HG02973 (cell line): ENCODE measurements around the gene KRT38.
"Not testable (repeated sequence)": the region's sequence is repeated elsewhere in the genome, so short reads cannot be mapped to it uniquely, and the experiment has no call there.

ENCODE experiments used
- ATAC-seq: cut with Tn5 transposase; IDR thresholded peaks from one replicate; pipeline ENCODE4 v1.9.1; 2021; ENCODE audit warnings: moderate library complexity; ENCODE audit not compliant: unreplicated experiment

KRT38 gene

DNA sequence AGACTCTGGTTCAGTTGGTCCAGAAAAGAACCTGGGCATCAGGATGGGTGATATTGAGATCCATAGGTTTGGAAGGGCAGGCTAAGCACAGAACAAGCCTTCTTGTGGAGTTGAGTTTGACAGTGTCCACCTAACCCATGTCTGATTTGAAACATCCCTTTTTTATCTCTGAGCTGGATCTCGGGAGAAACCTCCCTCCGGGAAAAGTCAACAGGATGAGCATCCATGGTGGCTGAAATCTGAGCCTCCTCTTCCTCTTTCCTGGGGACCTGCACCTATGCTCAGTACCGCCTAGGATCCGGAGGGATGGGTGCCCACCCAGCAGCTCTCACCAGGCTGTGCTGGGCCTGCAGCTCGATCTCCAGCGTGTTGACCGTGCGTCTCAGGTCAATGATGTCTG, 23.0 kb upstream of the KRT38 start:
- ATAC-seq: no peak

DNA sequence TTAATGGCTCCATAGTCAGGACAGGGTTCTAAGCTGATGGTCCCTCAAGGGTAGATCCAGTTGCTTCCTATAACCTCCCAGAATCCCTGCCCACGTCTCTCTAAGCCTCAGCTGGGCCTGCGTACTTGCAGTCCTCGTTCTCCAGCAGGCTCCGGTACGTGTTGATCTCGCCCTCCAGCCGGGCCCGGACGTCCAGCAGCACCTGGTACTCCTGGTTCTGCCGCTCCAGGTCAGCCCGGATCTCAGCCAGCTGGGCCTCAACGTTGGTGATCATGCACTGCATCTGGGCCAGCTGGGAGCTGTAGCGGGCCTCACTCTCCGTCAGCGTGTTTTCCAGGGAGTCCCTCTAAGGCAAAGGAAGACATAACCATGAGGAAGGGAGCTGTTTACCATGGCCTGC, 21.9 kb upstream of the KRT38 start:
- ATAC-seq: no peak

- no peak for ATAC-seq
These were observed 16.9 kb upstream of the KRT38 start for GRCh38 chr17:41457676-41458075.

GRCh38 chr17:41456204-41456603, 15.4 kb upstream of the KRT38 start:
- no peak for ATAC-seq

DNA sequence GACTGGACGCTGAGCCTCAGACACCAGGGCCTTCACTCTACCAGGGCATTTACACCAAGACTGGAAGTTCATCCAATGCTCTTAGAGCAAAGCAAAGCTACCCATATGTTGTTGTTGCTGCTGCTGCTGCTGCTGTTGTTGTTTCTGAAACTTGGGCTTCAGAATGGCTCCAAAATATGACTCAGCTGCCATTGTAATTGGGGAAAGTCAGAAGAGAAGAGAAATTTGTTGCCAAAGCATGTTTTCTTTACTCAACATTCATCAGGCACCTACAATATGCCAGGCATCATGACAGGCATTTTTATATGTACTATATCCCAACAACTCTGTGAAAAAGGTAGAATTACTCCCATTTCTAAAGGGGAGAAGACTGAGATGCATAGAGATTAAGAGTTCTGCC, 14.5 kb upstream of the KRT38 start:
- no peak for ATAC-seq

DNA sequence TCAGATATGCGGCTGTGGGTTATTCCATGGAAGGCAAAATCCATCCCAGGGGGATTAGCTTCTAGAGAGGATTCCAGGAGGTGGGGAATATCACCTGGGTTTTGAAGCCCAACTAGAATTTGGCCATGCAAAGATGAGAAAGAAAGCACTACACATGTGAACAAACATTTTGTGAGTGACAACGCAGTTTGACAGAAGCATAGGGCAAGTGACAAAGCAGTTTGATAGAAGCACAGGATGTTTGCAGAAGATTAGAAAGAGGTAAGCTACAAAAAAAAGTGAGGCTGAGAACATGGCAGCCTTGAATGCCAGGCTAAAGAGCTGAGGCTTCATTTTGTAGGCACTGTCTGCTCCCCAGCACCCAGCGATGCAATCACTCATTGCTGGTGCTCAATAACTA, 12.3 kb upstream of the KRT38 start:
- no peak for ATAC-seq

DNA sequence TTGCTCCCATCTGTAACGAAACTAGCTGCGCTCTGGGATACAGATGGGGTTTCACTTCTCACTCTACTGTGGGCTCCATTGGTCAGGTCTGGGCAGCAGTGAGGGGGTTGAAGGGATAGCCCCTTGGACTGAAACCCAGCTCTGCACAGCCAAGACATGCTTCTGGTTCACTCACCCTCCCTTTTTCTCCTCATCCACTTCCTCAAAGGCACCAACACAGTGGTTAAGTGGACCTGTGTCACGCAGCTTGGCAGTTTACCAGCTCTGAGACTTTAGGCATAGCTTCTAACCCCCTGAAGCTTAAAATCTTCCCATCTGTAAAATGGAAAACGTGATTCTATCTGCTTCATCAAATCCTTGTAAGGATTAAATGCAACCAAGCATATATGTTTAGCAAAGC, 11.5 kb upstream of the KRT38 start:
- no peak for ATAC-seq

GRCh38 chr17:41451154-41451728, 10.5 kb upstream of the KRT38 start:
- ATAC-seq: no peak

DNA sequence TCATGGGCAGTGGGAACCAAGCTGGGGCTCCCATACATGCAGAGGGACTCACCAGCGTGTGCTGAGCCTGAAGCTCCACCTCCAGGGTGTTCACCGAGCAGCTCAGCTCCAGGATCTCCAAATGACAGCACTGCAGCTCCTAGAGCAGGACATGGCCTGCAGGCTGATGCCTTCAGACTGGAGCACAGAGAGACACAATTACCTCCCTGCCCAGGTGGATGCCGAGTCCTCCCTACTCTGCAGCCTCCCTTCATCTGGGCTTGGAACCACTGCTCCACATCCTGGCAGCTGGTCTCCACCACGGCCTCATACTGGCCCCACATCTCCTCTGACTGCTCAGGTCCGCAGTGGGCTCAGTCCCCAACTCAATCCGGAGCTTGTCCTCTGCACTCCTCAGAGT, 8.2 kb upstream of the KRT38 start:
- no peak for ATAC-seq

- no peak for ATAC-seq
These were observed 7.7 kb upstream of the KRT38 start for GRCh38 chr17:41448506-41448905.

DNA sequence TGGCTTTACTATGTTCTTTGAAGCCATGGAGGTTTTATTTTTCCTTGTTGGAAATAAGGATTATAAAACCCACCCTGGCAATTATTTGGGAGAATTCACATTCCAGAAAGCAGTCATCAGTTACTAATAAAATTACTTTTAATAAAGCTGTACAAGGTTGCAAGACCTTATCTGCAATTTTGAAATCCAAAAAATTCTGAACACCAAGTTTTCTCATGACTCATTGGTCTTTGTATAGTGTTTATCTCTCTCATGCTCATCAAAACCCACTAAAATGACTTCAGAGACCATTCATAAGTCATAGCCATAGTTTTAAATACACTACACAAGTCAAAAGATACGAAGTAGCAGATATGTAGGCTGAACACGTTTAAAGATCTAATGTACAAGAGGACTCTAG, 6.0 kb upstream of the KRT38 start:
- ATAC-seq: no peak

- ATAC-seq: no peak
These were observed 3.9 kb upstream of the KRT38 start for GRCh38 chr17:41444640-41445039.

- no peak for ATAC-seq
These were observed 3.4 kb upstream of the KRT38 start for GRCh38 chr17:41444186-41444585.

- no peak for ATAC-seq
These were observed 2.0 kb upstream of the KRT38 start for GRCh38 chr17:41442739-41443138.

DNA sequence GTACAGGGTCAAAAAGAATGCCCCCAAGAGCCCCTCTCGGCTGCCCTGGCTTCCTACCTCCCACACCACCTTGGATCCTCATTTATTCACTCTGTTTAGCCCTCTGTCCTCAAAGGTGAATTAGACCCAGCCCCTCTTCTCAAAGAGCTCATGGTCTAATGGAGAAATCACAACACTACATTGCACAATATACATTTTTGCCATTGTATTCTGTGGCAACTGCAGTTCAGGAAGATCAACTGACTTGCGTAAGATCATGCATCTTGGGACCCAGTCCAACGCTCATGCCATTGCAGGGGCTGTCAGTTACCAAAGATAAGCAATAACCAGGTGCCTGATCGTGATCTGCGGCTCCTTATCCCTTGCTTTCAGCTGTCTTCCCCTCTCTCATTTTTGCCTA, 1.4 kb downstream of the KRT38 start:
- ATAC-seq: no peak

DNA sequence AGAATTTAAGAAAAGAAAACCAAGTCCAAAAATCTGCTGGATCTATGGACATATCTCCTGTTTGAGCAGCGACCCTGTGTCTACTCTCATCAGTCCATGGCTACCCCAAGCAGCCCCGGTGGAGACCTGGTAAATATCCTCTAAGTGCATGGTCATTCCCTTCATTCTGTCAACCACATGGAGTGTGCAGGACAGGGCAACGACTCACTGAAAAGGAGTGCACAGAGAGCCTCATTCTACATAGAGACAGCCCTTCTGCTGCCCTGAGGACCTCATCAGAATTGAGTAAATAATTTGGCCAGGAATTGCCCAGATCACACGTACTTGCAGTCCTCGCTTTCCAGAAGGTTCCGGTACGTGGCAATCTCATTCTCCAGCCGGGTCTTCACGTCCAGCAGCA, 3.0 kb downstream of the KRT38 start:
- no peak for ATAC-seq

- ATAC-seq: no peak
These were observed 3.5 kb downstream of the KRT38 start for GRCh38 chr17:41437254-41437653.

GRCh38 chr17:41434415-41434814, 6.4 kb downstream of the KRT38 start:
- no peak for ATAC-seq

DNA sequence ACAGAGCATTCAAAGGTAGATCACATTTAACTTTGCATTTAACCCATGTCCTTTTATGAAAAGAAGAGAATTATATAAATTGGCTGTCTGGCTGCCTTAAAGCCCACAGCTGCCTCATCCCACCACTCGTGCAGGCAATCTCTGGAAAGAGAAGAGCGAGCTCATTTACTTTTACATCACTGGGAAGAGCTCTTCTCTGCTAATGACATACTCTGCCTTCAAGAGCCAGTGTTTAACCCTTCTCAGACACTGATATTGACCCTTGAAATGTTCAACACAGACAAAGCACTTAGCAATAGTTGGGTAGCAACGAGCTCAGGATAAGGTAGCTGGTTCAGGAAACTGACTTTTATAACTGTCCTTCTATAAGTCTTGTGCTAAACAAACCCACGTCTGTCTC, 6.8 kb downstream of the KRT38 start:
- no peak for ATAC-seq

DNA sequence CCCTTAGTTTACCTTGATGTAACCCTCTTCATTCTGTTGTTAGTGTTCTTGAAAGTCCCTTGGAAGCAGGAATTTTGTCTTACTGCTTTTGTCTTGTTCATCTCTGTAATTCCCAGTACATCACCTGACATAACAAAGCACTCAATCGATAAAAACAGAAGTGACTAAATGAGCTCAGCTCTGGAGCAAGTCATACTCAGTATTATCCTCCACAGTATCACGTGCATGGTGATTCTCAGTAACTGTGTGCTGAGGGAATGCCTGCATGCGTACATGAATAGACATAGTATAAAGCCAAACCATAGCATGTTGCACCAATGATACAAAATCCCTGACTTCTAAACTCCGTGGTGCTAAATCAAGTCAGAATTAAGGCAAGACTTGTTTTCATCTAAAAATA, 7.2 kb downstream of the KRT38 start:
- no peak for ATAC-seq

GRCh38 chr17:41430376-41430775, 10.4 kb downstream of the KRT38 start:
- not testable (repeated sequence) for ATAC-seq

GRCh38 chr17:41429667-41430066, 11.1 kb downstream of the KRT38 start:
- no peak for ATAC-seq

- no peak for ATAC-seq
These were observed 12.0 kb downstream of the KRT38 start for GRCh38 chr17:41428591-41429291.
